HG03066 (cell line): ENCODE data around the gene ZNF414.

Experiments used
- ATAC-seq: cut with Tn5 transposase; IDR thresholded peaks from one replicate; pipeline ENCODE4 v1.9.1; 2021; ENCODE audit warnings: low read depth; ENCODE audit not compliant: unreplicated experiment

The ZNF414 gene

DNA sequence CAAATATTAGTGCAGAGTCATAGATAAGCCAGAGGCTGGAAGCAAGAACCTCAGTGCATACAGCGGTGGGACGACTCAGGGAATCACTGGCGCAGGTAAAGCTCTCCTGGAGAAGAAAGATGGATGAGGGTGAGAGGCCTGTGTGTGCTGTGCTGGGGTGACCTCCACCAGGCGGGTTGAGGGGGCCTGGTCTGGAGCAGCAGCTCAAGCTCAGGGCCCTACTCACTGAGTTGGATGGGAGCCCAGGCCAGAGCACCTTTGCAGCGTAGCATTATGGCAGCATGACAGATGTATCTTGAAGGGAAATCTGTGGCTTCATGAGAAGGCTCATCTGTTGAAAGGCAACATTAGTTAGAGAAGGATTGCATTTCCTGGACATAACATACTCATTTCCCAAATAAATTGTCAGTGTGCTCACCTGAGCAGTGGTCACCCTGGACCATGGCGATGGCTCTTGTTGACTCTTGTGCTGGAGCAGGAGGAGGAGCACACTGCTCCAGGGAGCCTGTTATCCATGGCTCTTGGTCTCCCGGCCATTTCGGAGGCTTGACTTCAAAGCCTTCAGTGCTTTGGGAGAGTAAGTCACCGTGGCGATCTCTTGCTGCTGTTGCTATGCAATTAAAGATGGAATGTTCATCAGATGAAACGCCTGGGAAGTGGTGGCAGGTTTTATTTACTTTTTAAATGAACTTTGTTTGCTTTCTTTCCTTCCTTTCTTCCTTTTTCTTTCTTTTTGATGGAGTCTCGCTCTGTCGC is 44.2 kb downstream of the ZNF414 start:
- no peak for ATAC-seq

DNA sequence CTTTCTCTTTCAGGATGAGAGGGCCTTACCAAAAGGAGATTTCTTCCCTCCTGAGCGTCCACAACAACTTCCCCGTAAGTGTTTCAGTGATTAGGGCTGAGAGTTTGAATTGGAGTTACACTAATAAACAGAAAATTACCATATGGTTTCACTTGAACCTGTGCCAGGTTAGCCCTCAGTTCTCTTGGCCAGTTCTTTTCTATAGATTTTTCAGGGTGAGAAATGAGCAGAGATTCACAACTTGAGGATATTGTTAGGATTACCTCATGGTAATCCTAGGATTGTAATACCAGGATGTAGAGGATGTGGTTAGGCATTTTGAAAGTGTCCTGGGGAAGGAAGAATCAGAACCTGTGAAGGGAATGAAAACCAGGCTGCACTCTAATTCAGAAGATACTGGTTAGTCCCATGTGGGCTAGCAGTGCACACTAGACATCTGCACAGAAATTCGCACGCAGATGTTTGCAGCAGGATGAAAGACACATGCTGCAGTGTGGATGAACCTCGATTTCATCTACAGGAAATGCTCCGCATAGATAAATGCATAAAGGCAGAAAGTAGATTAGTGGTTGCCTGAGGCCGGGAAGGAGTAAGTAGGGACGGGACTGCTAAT is 45.1 kb downstream of the ZNF414 start:
- ATAC-seq: no peak

GRCh38 chr19:8468124-8468523 is 45.8 kb downstream of the ZNF414 start:
- no peak for ATAC-seq

- ATAC-seq: no peak
These were observed 47.9 kb downstream of the ZNF414 start for GRCh38 chr19:8466018-8466417.

- no peak for ATAC-seq
These were observed 50.6 kb downstream of the ZNF414 start for GRCh38 chr19:8463365-8463764.

DNA sequence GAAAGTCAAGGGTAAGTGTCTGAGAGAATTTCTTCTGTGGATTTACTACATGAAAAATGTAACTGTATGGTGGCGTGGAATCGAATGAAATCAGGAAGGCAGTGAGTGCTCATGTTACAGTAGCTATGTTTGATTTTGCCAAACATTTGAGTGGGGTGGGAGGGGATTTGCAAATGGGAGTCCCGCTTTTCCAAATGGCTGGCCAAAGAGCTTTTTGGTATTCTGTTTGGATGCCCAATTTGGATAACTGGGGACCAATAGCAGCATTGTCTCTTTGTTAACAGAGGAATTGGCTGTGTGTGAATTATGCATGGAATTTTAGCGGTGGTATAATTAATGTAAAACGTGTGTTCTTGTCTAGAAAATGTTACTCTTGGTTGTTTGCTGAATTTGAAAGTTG is 51.4 kb downstream of the ZNF414 start:
- no peak for ATAC-seq

- ATAC-seq: no peak
These were observed 52.1 kb downstream of the ZNF414 start for GRCh38 chr19:8461891-8462290.

- no peak for ATAC-seq
These were observed 52.6 kb downstream of the ZNF414 start for GRCh38 chr19:8461376-8461775.

- ATAC-seq: no peak
These were observed 53.3 kb downstream of the ZNF414 start for GRCh38 chr19:8460516-8461298.
